HTR-8/SVneo (cell line): Measurements from ENCODE around the gene IL2RA.
"Not testable (repeated sequence)": the region's sequence is repeated elsewhere in the genome, so short reads cannot be mapped to it uniquely, and the experiment has no call there.

ENCODE experiments used
- DNase-seq: peaks from one replicate; pipeline ENCODE4 v3.0.0; 2011; ENCODE audit warnings: low spot score, mixed read lengths; ENCODE audit not compliant: insufficient read length
- FAIRE-seq: peaks from 2 replicates; lab custom pipeline; 2011; peaks lifted over from hg19 to GRCh38; lab: Jason Lieb, UNC

IL2RA gene

DNA sequence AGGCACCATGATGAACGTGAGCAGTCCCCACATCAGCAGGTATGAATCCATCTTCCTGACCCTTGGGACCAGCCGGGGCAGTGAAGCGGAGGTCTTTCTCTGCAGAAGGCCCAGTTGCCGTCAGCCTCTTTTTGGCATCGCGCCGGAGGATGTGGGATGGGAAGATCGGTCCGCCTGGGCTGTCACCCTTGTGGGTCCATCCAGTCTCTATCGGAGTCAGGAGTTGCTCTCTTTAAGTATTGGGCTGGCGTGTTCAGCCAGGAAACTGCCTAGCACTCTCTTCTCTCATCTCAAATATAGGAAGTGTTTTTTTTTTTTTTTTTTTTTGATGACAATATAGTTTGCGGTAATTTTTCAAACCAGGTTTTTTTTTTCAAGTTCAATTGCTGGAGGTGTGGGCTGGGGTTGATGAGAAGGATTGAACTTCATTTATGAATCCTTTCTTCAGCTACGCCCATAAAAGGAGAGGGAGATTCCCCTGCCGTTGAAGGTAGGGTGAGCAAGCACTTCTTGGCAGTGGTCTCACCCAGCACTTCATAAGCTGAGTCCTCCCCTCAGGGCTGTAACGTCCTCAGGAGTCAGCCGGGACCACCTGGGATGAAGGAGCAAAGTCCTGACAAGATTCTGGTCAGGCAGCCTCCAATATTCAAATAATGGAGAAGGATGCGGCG is at the start of gene IL2RA:
Gene IL2RA (minus strand): TSS at position 267 of the 671 bp plus-strand sequence. CDS start 216 bp downstream, at position 51.
- DNase-seq (no peak), FAIRE-seq (no peak)

- no peak for FAIRE-seq
Observed at GRCh38 chr10:6110136-6110535, 48.0 kb upstream of the IL2RA start.

DNA sequence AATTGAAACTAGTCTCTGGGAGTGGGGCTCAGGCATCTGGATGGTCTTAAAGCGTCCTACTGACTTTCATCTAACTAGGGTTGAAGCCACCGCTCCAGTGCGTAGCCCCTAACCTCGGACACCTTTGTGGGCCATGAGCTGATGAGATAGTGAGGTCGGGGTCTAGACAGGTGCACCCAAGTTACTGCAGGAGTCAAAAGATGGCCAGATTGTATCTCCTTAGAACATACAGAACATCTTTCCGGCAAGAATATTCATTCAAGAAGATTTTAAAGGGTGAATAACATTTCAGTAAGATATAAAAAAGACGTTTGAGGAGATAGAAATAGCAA is 47.2 kb upstream of the IL2RA start:
- no peak for DNase-seq
- no peak for FAIRE-seq

More at GRCh38 chr10:6110136-6110535, 48.0 kb upstream of the IL2RA start:
- DNase-seq, result no peak

DNA sequence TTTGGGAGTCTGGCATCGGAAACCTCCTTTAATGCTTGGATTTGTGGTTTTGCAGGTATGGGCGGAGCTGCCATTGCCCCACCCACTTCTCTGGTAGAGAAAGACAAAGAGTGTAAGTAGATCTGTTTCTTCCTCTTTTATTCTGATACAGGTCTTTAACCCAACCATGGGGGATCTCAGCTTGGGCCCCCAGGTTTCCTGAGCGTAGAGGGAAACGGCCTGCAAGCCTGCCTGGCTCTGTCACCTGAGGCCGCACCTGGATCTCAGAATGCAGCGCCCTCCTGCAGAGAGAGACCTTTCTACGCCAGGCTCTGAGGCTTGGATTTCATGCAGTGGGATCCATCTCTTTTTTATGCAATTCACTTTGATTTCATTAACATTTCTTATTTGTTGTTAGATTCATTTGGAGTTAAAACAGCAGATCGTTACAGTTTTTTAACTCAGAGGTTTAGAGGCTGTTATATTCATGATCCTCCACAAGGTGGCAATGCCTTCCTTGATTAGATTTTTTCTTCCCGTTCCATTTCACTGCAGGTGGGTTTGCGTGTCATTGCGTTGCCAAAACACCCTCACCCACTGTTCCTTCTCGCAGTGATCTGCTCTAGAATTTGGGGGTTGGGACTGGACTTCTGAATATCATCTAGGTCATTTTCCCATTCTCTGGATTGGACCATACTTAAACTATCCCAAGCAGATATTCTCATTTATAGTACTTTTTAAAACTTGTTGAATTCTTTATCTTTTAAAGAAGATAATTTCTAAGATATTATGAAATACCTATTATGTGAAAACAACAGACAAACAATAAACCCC is 46.7 kb upstream of the IL2RA start:
- no peak for DNase-seq
- FAIRE-seq, result no peak

GRCh38 chr10:6108072-6108471 is 45.9 kb upstream of the IL2RA start:
- FAIRE-seq (no peak), DNase-seq (no peak)

DNA sequence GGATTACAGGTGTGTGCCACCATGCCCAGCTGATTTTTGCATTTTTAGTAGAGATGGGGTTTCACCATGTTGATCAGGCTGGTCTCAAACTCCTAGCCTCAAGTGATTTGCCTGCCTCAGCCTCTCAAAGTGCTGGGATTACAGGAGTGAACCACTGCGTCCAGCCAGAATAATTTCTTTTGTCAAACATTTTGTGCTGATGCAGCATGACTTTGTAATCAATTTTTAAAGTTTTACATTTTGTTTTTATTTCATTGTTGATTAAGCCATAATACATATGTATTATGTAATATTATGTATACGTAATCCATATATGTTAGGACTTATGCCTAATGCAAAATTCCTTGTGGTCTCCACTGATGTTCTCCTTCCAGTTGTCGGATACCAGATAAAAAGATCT is 45.4 kb upstream of the IL2RA start:
- not testable (repeated sequence) for DNase-seq

GRCh38 chr10:6103591-6103990 is 41.4 kb upstream of the IL2RA start:
- FAIRE-seq (no peak), DNase-seq (no peak)

More for the DNA sequence above, 45.4 kb upstream of the IL2RA start:
- not testable (repeated sequence) for FAIRE-seq

- no peak for FAIRE-seq
- DNase-seq, result no peak
Observed at GRCh38 chr10:6102128-6102527, 40.0 kb upstream of the IL2RA start.

- DNase-seq (no peak), FAIRE-seq (no peak)
Observed at GRCh38 chr10:6101181-6101580, 39.0 kb upstream of the IL2RA start.

DNA sequence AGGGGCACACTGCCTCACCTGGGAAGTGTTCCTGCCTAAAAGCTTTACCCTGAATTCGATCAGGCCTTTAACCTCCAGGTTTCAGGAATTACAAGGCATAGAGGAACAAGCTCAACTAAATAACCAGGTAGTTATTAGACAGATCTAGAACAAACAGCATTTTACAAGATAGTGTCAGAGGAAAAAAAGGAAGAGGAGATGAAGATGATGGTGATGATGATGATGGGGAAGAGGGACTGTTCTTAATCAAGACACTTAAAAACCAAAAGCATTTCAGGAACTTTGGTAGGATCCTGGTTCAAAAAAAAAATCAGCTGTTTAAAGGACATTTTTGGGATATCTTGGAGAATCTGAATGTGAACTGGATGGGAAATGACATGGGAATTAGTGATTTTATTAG is 38.2 kb upstream of the IL2RA start:
- FAIRE-seq (no peak), DNase-seq (no peak)

GRCh38 chr10:6098156-6098555 is 36.0 kb upstream of the IL2RA start:
- DNase-seq (no peak), FAIRE-seq (no peak)

- no peak for FAIRE-seq
- DNase-seq, result no peak
Observed at GRCh38 chr10:6097063-6097462, 34.9 kb upstream of the IL2RA start.

- no peak for FAIRE-seq
- DNase-seq, result no peak
Observed at GRCh38 chr10:6095810-6096570, 33.8 kb upstream of the IL2RA start.

DNA sequence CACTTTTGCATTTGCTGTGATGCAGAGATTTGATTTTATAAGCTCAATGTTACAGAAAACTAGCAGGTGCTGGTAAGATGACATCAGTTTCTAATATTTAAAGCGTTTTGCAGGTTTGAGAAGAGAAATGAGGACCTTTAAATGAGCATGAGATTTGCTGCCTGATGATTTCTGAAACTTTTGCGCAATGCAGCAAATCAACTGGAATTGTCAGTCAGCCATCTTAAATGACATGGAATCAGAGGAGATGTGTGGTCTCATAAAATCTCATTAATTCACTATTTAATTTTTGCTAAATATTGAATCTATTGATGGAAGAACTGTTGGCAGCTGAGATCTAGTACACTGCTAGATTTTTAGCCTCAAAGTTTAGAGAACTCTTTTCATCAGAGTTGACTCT is 30.6 kb upstream of the IL2RA start:
- no peak for DNase-seq
- FAIRE-seq, result no peak

DNA sequence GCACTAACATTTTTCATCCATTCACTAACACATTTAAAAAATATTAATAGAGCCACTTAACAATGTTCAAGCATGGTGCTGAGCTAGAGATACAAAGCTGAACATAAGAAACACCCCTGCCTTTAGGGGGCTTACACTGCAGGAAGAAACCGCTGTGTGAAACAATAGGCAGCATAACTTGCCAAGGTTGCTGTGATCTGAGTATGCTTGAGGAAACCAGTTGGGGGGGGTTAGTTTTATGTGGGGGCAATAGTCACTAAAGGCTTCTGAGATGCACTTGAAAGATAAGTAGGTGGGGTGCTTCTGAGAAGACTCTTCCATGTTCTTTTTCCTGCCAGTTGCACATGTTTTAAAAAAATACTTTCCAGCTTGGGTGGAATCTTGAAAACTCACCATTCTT is 29.5 kb upstream of the IL2RA start:
- FAIRE-seq (no peak), DNase-seq (no peak)

GRCh38 chr10:6089334-6090219 is 27.4 kb upstream of the IL2RA start:
- DNase-seq, result no peak
- FAIRE-seq, result no peak

DNA sequence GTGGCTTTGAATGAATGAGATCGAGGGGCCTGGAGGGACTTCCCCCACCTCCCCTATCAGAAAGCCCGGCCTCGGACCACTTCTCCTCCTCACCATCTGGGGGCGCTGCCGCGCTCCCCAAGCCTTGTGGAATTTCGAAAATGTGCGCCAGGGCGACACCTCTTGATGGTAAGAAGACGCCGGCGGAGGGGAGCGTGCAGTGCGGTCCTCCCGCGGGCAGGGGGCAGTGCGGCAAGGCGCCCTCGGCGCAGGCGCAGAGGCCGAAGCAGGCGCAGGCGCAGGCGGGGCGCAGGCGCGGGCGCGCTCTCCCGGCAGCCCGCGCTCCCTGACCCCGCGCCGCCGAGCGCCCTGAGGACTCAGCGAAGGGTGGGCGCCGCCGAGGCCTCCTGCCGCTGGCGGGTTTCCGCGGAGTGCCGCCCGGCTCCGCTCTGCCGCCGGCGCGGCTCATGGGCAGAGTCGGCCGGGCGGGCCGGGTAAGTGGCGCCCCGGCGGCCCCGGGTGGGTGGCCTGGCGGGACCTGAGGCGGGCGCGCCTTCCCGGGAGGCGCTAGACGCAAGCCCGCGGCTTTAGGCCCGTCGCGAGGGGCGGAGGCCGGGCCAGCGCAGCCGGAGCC is 26.7 kb upstream of the IL2RA start, which contains the start of gene RBM17:
Gene RBM17 (plus strand): TSS at position 314 of the 613 bp plus-strand sequence. CDS start 8,032 bp downstream, outside the sequence.
- DNase-seq (peak; percentile 81), FAIRE-seq (peak; percentile 92)

- DNase-seq (peak; percentile 60), FAIRE-seq (no peak)
Observed at GRCh38 chr10:6086375-6087233, 24.4 kb upstream of the IL2RA start.
